ENCODE results near the gene SLC44A3. TPM values are rescaled to one million over a fixed set of nuclear protein-coding genes. Genes with fewer than 3 reads are reported as not detected.
A peak's percentile ranks its signal among the peaks of the same experiment; 100 is the strongest.

The SLC44A3 gene
- total RNA-seq, 1 donor from 2014 or later: 53.8 TPM

DNA sequence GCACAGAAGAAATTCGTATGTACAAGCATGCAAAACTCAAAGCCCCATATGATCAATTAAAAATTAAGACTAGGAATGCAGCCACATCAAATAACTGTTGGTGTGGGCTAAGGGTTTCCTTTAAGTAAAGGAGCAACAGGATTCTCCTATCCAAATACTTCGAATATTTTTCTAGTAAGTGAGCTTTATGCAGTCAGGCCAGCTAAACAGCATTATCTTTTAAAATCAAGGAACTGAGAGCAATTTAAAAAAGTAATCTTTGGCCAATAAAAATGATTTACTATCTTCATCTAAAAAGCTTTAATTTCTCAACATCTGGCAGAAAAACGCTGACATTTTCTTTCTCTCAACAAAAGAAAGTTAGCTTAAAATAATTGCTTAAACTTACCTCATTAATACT, 87.0 kb downstream of the SLC44A3 start:
- no peak for DNase-seq (ENCODE audit: low spot score)

DNA sequence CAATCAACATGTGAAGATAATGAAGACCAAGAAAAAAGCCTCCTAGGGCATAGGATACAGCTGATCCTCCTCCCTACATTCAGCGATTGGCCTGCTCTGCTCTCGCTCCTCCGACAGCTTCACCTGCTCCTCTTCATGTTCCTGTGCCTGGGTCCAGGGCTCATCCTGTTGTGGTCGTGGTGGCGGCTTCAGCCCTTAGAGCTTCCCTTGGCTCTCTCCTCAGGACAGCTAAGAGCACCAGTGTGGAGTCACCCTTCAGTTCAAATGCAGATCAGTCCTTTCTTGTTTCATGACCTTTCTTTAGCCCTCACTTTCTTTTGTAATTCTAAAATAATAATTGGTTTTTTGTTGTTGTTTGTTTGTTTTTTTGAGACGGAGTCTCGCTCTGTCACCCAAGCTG, 88.0 kb downstream of the SLC44A3 start:
- DNase-seq (ENCODE audit: low spot score): no peak

DNA sequence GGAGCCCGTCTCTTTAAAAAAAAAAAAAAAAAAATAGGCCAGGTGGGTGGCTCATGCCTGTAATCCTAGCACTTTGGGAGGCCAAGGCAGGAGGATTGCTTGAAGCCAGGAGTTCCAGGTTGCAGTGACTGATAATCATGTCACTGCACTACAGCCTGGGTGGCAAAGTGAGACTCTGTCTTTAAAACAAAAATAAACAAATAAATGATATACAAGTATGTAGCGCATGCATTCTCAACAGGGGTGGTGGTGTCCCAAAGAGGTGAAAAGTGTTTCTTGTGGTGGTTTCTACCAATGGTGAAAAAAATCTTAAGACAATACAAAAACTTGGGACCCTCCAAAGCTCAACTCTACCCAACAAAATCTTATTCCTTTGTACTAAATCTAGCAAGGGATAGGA, 88.8 kb downstream of the SLC44A3 start:
- DNase-seq (ENCODE audit: low spot score): no peak

DNA sequence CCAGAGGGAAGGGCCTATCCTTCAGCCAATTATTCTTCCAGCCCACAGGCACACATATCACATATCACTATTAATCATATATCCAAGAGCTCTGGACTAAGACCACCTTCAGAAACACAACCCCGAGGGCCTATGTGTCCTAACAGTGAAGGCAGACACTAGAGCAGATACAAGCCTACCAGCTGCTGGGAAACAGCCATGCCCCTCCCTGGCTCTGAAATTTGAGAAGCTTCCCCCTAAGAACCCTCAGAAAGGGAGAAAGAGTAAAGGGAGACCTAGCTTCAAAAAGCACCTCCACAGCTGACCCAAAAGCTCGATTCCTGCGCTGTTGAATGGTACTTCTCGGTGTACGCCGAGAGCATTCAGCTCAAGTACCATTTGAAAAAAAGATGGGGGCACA, 89.3 kb downstream of the SLC44A3 start:
- DNase-seq (ENCODE audit: low spot score): no peak

- DNase-seq (ENCODE audit: low spot score): no peak
Measured at GRCh38 chr1:94912263-94913184, 92.4 kb downstream of the SLC44A3 start.

GRCh38 chr1:94917251-94917650, 97.1 kb downstream of the SLC44A3 start:
- DNase-seq (ENCODE audit: low spot score): no peak

GRCh38 chr1:94919241-94920030, 99.3 kb downstream of the SLC44A3 start:
- DNase-seq (ENCODE audit: low spot score): no peak

DNA sequence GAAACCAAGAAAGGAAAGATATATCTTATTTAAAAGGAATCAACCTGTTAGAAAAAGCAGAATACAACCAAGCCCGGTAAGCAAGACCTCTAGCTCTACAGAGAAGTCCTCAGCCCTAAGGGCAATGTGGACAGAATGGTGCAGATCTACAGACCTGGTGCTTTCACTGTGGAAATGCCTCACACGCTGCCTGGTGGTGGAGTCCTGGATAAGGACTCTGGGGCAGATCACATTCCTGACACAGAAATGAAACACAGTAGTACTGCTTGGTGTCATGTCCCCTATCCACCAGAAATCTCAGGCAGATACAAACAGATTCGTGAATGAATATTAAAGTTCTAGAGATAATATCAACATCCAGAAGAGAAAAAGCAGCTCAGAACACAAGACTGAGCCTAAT, 99.9 kb downstream of the SLC44A3 start:
- DNase-seq (ENCODE audit: low spot score): no peak

- DNase-seq (ENCODE audit: low spot score): no peak
Measured at GRCh38 chr1:94921977-94922376, 101.8 kb downstream of the SLC44A3 start.

DNA sequence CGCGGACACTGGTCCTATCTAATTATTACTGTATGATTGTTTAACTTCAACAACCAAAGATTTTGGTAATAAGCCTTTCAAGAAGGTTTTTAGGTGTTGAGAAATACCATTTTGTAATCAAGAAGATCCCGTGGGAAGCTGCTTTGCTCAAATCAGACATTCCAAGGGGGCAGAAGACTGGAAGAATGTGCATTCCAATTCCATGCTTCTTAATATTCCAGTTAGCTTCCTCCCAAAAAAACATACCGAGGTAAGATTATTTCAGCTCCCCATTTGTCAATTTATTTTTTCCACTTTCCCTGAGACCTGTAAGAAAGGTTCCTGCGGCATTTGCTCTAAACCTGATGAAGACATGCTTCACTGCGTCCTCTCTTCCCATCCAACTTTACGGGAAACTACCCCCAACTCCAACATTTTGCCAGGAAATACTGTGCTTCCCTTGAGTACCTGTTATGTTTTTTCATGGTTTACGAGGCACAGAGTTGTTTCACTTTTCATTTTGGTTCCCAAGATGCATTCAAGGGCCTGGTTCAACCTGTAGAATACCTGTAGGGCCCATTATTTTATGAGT, 102.7 kb downstream of the SLC44A3 start:
- DNase-seq (ENCODE audit: low spot score): no peak

DNA sequence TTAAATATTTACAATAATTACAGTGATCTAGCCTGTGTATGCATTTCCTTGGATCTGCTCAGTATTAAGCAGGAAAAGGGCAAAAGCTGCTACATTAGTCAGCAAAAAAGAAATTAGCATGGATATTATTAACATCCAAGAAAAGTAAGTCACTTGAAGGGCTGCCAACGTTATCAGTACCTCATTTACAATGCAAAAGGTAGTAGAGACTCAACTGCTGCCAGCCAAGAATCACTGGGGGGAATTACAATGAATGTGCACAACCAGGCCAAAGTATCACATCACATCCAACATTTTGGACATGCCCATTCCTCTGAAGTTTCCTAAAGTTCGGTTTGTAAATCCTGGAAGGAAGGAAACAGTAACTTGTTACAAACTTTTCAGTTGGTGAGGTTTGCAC, 104.8 kb downstream of the SLC44A3 start:
- DNase-seq (ENCODE audit: low spot score): no peak

- DNase-seq (ENCODE audit: low spot score): peak; percentile 72
Measured at GRCh38 chr1:94925561-94926125, 105.5 kb downstream of the SLC44A3 start.

- DNase-seq (ENCODE audit: low spot score): peak; percentile 40
Measured at GRCh38 chr1:94926126-94926914, 106.2 kb downstream of the SLC44A3 start.

DNA sequence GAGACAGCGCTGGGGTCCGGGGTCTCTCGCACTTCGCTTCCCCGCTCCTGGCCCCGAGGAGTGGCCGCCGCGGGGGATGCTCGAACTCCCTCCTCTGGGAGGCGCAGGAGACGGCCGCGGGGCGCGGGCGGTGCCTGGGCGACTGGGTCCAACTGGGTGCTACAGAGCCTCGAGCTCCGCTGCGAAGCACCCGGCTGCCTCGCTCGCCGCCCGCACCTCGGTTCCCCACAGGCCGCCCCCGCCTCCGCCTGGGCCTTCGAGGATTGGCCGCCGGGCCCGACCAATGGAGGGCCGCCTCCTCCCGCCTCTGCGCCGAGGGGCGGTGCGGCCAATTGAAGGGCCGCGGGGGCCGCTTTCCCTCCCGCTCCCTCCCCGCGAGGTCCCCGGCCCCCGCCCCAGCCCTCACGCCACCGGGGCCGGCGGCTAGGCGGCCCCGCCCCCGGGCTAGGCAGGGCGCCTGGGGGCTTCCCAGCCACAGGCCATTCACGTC, 106.8 kb downstream of the SLC44A3 start, which contains the start of gene CNN3:
TSS of gene CNN3 (minus strand) at position 196 of the 490 bp plus-strand sequence. CDS start 216 bp downstream, outside the sequence.
- DNase-seq (ENCODE audit: low spot score): peak; percentile 92

- peak; percentile 20 for DNase-seq (ENCODE audit: low spot score)
Measured at GRCh38 chr1:94927405-94928175, 107.4 kb downstream of the SLC44A3 start.

DNA sequence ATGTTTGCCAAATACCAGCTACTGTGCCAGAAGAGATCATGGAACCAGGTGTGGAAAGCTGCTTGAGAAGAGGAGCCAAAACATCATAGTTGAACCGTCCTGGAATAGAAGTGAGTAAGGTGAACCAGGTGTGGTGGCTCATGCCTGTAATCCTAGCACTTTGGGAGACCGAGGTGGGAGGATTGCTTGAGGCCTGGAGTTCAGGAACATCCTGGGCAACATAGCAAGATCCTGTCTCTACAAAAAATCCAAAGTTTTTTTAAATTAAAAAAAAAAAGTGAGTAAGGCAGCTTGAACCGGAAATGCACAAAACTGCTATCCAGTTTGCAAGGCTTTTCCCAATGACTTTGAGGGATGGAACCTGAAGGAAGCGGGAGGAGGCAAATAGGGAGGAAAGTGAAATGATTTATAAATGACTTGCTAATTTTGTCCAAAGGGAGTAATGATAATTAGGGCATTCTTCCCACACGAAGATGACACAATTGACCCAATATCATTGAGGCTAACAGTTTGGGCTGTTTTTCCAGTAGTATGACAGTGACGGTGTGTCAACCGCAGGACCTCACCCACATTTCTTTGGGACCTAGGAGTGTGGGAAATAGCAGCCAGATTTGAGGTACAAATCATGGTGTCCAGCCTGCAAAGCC, 108.3 kb downstream of the SLC44A3 start:
- no peak for DNase-seq (ENCODE audit: low spot score)

- no peak for DNase-seq (ENCODE audit: low spot score)
Measured at GRCh38 chr1:94929351-94930217, 109.4 kb downstream of the SLC44A3 start.

GRCh38 chr1:94931254-94931841, 111.2 kb downstream of the SLC44A3 start:
- no peak for DNase-seq (ENCODE audit: low spot score)

Data from mucosa of gallbladder (tissue), 1 donor.